CD14-positive monocyte (primary cell): ENCODE measurements around the gene DCLK2. TPM values are rescaled to one million over a fixed set of nuclear protein-coding genes. Genes with fewer than 3 reads are reported as not detected.

Source experiments
- DNase-seq, 3 donors: peaks; one replicate each; pipeline ENCODE4 v3.0.0-alpha.2; 2011 to 2022
- H2AFZ ChIP-seq: 2 replicates; pipeline ENCODE4 v1.6.0; 2012; ENCODE audit warnings: mild to moderate bottlenecking, low read depth, low read length, inconsistent platforms; ENCODE audit not compliant: insufficient read depth, poor library complexity, severe bottlenecking
- H3K27ac ChIP-seq, 2 donors: 1 replicate in 1 of 2; 2 replicates in 1 of 2; pipeline ENCODE4 v1.5.1; 2012 to 2013; ENCODE audit warnings: low read length in 2 of 2, control low read depth in 1 of 2, inconsistent platforms in 1 of 2, low read depth in 1 of 2, mild to moderate bottlenecking in 1 of 2
- H3K27me3 ChIP-seq, 2 donors: one replicate each; pipeline versions ENCODE4 v1.6.0 to v1.6.1; 2011 to 2013; ENCODE audit warnings: low read length in 2 of 2; ENCODE audit not compliant: control insufficient read depth in 2 of 2, insufficient read depth in 2 of 2
- H3K36me3 ChIP-seq, 2 donors: replicated peaks in 1 of 2; 1 replicate in 1 of 2; 2 replicates in 1 of 2; pipeline versions ENCODE4 v1.5.1 to v1.6.1; 2012 to 2013; ENCODE audit warnings: low read length in 2 of 2, control low read depth in 1 of 2, inconsistent platforms in 1 of 2, mild to moderate bottlenecking in 1 of 2; ENCODE audit not compliant: insufficient read depth in 2 of 2, control insufficient read depth in 1 of 2
- H3K4me1 ChIP-seq, 2 donors: 1 replicate in 1 of 2; 2 replicates in 1 of 2; pipeline versions ENCODE4 v1.5.1 to v1.6.1; 2012 to 2013; ENCODE audit warnings: low read length in 2 of 2, control low read depth in 1 of 2, inconsistent platforms in 1 of 2, mild to moderate bottlenecking in 1 of 2, moderate library complexity in 1 of 2; ENCODE audit not compliant: insufficient read depth in 2 of 2, control insufficient read depth in 1 of 2
- H3K4me2 ChIP-seq: replicated peaks from 2 replicates; pipeline ENCODE3; 2012; ENCODE audit warnings: low read length, moderate library complexity, mild to moderate bottlenecking; ENCODE audit not compliant: poor library complexity, severe bottlenecking; ENCODE audit errors: extremely low read depth
- H3K4me3 ChIP-seq, 3 experiments: fragments of 200-600 bp in 1 of 3; sonication (generic) in 1 of 3; replicated peaks in 1 of 3; 1 replicate in 2 of 3; 2 replicates in 1 of 3; pipeline ENCODE4 v1.5.1; 2011 to 2013; ENCODE audit warnings: low read length in 3 of 3, mild to moderate bottlenecking in 3 of 3, control low read depth in 2 of 3, low read depth in 2 of 3, inconsistent platforms in 1 of 3, moderate library complexity in 1 of 3
- H3K79me2 ChIP-seq: 2 replicates; pipeline ENCODE4 v1.6.0; 2012; ENCODE audit warnings: mild to moderate bottlenecking, control low read depth, inconsistent platforms, low read length, moderate library complexity; ENCODE audit not compliant: insufficient read depth
- H3K9ac ChIP-seq: 2 replicates; pipeline ENCODE4 v1.6.0; 2017; ENCODE audit warnings: low read length, mild to moderate bottlenecking; ENCODE audit not compliant: insufficient read depth, poor library complexity, severe bottlenecking
- H3K9me3 ChIP-seq, 2 donors: replicated peaks in 1 of 2; 1 replicate in 1 of 2; 2 replicates in 1 of 2; pipeline versions ENCODE4 v1.5.1 to v1.6.1; 2012 to 2013; ENCODE audit warnings: low read length in 2 of 2, control low read depth in 1 of 2; ENCODE audit not compliant: control insufficient read depth in 1 of 2, insufficient read depth in 1 of 2
- H4K20me1 ChIP-seq: 2 replicates; pipeline ENCODE4 v1.6.0; 2012; ENCODE audit warnings: mild to moderate bottlenecking, low read length, control low read depth, moderate library complexity; ENCODE audit not compliant: insufficient read depth
- H3K27ac Mint-ChIP-seq, 7 donors: one replicate each; pipeline ENCODE4 v1.8.0; 2020; ENCODE audit warnings: mild to moderate bottlenecking in 7 of 7, mixed read lengths in 7 of 7, moderate library complexity in 6 of 7, inconsistent platforms in 2 of 7
- H3K27me3 Mint-ChIP-seq, 3 donors: one replicate each; pipeline ENCODE4 v1.8.0; 2021 to 2022; ENCODE audit warnings: low read depth in 3 of 3, mild to moderate bottlenecking in 3 of 3, mixed read lengths in 3 of 3, moderate library complexity in 3 of 3, inconsistent platforms in 1 of 3
- H3K36me3 Mint-ChIP-seq, 2 donors: one replicate each; pipeline ENCODE4 v1.8.0; 2020; ENCODE audit warnings: mixed read lengths in 2 of 2, inconsistent platforms in 1 of 2, mild to moderate bottlenecking in 1 of 2
- H3K4me1 Mint-ChIP-seq: one replicate; pipeline ENCODE4 v1.8.0; 2020; ENCODE audit warnings: mild to moderate bottlenecking, mixed read lengths
- H3K4me3 Mint-ChIP-seq, 2 donors: one replicate each; pipeline ENCODE4 v1.8.0; 2020; ENCODE audit warnings: mild to moderate bottlenecking in 2 of 2, mixed read lengths in 2 of 2, moderate library complexity in 1 of 2
- H3K9me3 Mint-ChIP-seq, 7 donors: one replicate each; pipeline ENCODE4 v1.8.0; 2020 to 2022; ENCODE audit warnings: mixed read lengths in 7 of 7, mild to moderate bottlenecking in 6 of 7, moderate library complexity in 6 of 7, inconsistent platforms in 2 of 7
- WGBS: methylation state at CpG from one replicate; pipeline ENCODE4 v1.1.5; 2013; ENCODE audit warnings: missing lambda C conversion rate; ENCODE audit not compliant: insufficient coverage; 5-methylcytosine and 5-hydroxymethylcytosine counted together
- intact Hi-C, 2 donors: fragments of 100-400 bp; cut with micrococcal nuclease; formaldehyde crosslinking; loops; one replicate each; pipeline versions ENCODE4 v1.15.0 to v1.15.1; 2023
- polyA plus RNA-seq, 3 donors: library from polyadenylated mRNA; depleted of rRNA in 1 of 3; unstranded in 2 of 3; stranded (reverse) in 1 of 3; fragments of 300-500 nt in 2 of 3; fragments of >200 nt in 1 of 3; fragmentation: Illumina TruSeq in 2 of 3; gene quantifications; 1 replicate in 2 of 3; 2 replicates in 1 of 3; pipeline ENCODE4 v1.2.3, GENCODE V29; 2012 to 2021
- TF ChIP-seq, protein P1 (sequence below): fragments of 200-600 bp; IDR thresholded peaks from one replicate; pipeline ENCODE4 v1.8.0; 2022; ENCODE audit warnings: antibody characterized with exemption, mild to moderate bottlenecking

The DCLK2 gene
- polyA plus RNA-seq, 3 donors = 0.13 TPM; not detected in 2

DNA sequence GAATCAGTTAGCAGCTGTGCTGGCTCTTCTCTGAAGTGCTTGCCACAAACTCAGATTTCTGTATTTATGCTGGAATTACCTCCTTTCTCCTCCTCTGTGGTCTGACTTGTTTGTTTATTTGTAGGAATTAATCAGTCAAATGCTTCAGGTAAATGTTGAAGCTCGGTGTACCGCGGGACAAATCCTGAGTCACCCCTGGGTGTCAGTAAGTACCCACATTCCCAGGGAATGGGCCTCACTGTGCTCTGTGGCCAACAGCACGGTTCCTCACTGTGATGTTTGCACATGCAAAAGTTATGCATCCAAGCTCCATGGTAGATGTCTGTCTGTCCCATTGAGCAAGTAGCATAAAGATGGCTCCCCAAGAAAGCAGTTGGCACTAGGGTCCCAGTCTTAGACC lies 169.9 kb downstream of the DCLK2 start:
- Histone ChIP-seq H3K9me3 (no peaks in the 10 kb centered on the region), H3K4me3 (no peak overlapping the region), H3K27ac (no peak overlapping the region), H3K4me2 (no peak overlapping the region), H4K20me1 (no peaks in the 10 kb centered on the region), H2AFZ (no peak overlapping the region), H3K9ac (no peak overlapping the region), H3K79me2 (no peaks in the 10 kb centered on the region), H3K36me3 (no peaks in the 10 kb centered on the region), H3K27me3 (no peaks in the 10 kb centered on the region), H3K4me1 (no peaks in the 10 kb centered on the region)
- Mint-ChIP-seq H3K9me3 (peaks cover 0 to 1% (median 0%) of the 10 kb centered on the region in 7 donors), H3K4me3 (no peak overlapping the region), H3K27me3 (peaks cover 0 to 8% (median 0%) of the 10 kb centered on the region in 3 donors), H3K36me3 (no peaks in the 10 kb centered on the region), H3K27ac (no peak overlapping the region), H3K4me1 (no peaks in the 10 kb centered on the region)
- WGBS = 97% methylated on average over 3 of the region's 4 CpGs
- intact Hi-C loops = loop anchor here (10.0 kb wide), 2 partner anchors 243 to 263 kb away; no protein-coding TSS in a partner anchor
- TF ChIP-seq, protein P1, sequence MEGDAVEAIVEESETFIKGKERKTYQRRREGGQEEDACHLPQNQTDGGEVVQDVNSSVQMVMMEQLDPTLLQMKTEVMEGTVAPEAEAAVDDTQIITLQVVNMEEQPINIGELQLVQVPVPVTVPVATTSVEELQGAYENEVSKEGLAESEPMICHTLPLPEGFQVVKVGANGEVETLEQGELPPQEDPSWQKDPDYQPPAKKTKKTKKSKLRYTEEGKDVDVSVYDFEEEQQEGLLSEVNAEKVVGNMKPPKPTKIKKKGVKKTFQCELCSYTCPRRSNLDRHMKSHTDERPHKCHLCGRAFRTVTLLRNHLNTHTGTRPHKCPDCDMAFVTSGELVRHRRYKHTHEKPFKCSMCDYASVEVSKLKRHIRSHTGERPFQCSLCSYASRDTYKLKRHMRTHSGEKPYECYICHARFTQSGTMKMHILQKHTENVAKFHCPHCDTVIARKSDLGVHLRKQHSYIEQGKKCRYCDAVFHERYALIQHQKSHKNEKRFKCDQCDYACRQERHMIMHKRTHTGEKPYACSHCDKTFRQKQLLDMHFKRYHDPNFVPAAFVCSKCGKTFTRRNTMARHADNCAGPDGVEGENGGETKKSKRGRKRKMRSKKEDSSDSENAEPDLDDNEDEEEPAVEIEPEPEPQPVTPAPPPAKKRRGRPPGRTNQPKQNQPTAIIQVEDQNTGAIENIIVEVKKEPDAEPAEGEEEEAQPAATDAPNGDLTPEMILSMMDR = no peak
- no peak for DNase-seq

DNA sequence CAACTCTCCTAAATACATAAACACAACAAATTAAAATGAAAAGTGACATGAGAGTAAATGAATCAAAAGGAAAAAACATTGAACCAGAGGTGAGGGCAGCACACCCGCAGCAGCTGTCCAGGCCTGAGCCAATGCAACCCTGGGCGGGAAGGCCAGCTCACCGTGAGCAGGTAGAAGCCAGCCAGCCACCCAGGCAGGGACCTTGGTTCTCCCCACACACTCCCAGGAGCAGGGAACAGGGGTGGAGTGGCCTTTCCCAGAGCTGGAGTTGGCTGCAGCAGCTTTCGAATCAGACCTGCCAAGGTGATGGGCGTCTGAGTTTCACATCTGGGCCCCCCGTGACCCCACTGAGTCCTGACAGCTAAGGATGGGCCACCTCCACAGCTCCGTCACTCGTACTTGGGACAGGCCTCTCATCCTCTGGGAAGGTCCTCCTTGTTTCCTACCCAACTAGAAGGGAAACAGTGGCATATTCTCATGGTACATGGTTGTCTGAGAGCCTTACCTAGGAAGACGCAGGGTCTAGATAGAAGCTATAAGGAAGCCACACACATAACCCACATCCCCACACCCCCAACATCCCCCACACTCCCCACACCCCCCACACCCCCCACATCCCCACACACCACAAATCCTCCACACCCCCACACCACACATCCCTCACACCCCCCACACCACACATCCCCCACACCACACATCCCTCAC lies 172.2 kb downstream of the DCLK2 start:
- TF ChIP-seq, protein P1 = no peak
- no peak overlapping the region for H3K4me3 Mint-ChIP-seq
- no peaks in the 10 kb centered on the region for H3K36me3 Mint-ChIP-seq
- Histone ChIP-seq H3K4me3 (no peak overlapping the region), H4K20me1 (no peaks in the 10 kb centered on the region), H3K27me3 (no peaks in the 10 kb centered on the region), H3K79me2 (no peaks in the 10 kb centered on the region), H3K9ac (no peak overlapping the region), H2AFZ (no peak overlapping the region), H3K27ac (no peak overlapping the region), H3K36me3 (no peaks in the 10 kb centered on the region), H3K4me1 (no peaks in the 10 kb centered on the region), H3K9me3 (no peaks in the 10 kb centered on the region), H3K4me2 (no peak overlapping the region)
- peaks cover 4% of the 10 kb centered on the region for H3K4me1 Mint-ChIP-seq
- 98% methylated on average over 6 of the region's 9 CpGs for WGBS
- H3K27me3 Mint-ChIP-seq = peaks cover 0 to 6% (median 0%) of the 10 kb centered on the region in 3 donors
- intact Hi-C loops = no loop called here
- no peak for DNase-seq
- H3K27ac Mint-ChIP-seq = no peak overlapping the region
- peaks cover 0 to 2% (median under 1%) of the 10 kb centered on the region in 7 donors for H3K9me3 Mint-ChIP-seq
